ENCODE measurements around the gene TTYH2.
A peak's percentile ranks its signal among the peaks of the same experiment; 100 is the strongest.

TTYH2 gene

DNA sequence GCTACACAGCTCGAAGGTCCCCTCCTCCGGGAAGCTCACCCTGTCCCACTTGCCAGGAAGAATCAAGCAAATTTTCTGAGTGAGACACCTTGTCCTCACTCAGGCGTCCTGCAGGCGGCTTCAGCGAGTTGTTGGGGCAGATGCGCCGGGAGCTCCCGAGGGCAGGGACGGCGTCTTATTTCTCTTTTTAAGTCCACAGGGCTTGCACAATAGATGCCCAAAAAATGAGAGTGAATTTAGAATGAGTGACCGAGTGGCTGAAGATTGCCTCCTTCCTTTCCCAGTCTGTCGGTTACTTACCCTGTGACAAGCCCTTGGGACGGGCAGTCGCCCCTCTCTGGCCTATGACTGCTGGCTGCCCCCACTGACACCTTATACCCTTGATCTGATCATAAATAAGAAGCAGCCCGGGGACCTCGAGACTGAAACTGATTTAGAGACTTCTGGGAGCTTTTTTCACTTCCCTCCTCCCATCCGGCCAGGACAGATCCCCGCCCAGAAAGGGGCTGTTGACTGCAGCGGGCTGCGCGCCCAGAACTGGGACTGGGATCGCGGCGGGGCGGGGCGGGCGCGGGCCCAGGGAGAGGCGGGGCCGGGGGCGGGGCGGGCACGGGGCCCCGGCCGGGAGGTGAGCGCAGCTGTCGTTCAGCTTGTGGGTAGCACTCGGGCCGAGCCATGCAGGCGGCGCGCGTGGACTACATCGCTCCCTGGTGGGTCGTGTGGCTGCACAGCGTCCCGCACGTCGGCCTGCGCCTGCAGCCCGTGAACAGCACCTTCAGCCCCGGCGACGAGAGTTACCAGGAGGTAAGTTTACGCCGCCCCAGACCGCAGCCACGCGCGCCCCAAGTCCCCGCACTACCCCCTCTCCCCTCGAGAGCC lies at the start of gene TTYH2:
Gene TTYH2, plus strand, starts transcription at position 659 of the 879 bp plus-strand sequence. Its CDS starts 17 bp downstream, at position 676.
- Histone ChIP-seq H3K4me3 (ENCODE audit: low read depth in 1 of 2, low read length in 2 of 2) (peak within 1 kb of the TSS; percentile 75 to 79), H3K27ac (ENCODE audit: low read depth, low read length) (no peak within 1 kb of the TSS), H3K36me3 (ENCODE audit: control insufficient read depth in 1 of 2, insufficient read depth in 2 of 2, low read length in 2 of 2) (peaks cover 10 to 29% of the 10 kb centered on the region in 2 donors), H3K4me1 (ENCODE audit: control insufficient read depth in 1 of 2, insufficient read depth in 2 of 2, low read length in 2 of 2) (peaks cover 21 to 49% of the 10 kb centered on the region in 2 donors), H3K9me3 (ENCODE audit: control insufficient read depth in 1 of 2, low read length in 2 of 2) (no peaks in the 10 kb centered on the region), H3K27me3 (ENCODE audit: control insufficient read depth in 1 of 2, insufficient read depth in 2 of 2, low read length in 2 of 2) (peaks cover 5 to 13% of the 10 kb centered on the region in 2 donors), H3K9ac (ENCODE audit: low read depth in 1 of 2, low read length in 2 of 2) (peak within 1 kb of the TSS; percentile 69 to 79)

DNA sequence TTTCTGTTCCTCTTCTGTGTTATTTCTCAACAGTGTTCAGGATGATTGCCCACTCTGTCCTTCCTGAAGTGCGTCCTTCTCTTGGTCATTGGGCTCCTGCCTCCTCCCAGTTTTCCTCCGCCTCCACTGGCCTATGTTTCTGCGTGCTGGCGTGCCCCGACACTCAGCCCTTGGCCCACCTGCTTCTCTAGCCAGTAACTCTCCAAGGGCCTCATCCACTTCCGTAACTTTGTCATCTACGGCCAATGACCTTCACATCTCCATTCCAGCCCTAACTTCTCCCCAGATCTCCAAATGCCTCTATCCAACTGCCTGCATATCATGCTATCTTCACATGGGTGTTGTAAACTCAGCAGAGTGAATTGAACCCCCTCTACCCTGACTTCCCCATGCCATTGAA lies 49.5 kb upstream of the TTYH2 start:
- Histone ChIP-seq H3K36me3 (ENCODE audit: control insufficient read depth in 1 of 2, insufficient read depth in 2 of 2, low read length in 2 of 2) (no peaks in the 10 kb centered on the region), H3K4me1 (ENCODE audit: control insufficient read depth in 1 of 2, insufficient read depth in 2 of 2, low read length in 2 of 2) (peaks cover 0 to 4% of the 10 kb centered on the region in 2 donors), H3K9me3 (ENCODE audit: control insufficient read depth in 1 of 2, low read length in 2 of 2) (no peaks in the 10 kb centered on the region), H3K4me3 (ENCODE audit: low read depth in 1 of 2, low read length in 2 of 2) (no peak overlapping the region), H3K9ac (ENCODE audit: low read depth in 1 of 2, low read length in 2 of 2) (no peak overlapping the region), H3K27ac (ENCODE audit: low read depth, low read length) (no peak overlapping the region), H3K27me3 (ENCODE audit: control insufficient read depth in 1 of 2, insufficient read depth in 2 of 2, low read length in 2 of 2) (peaks cover 0 to 11% of the 10 kb centered on the region in 2 donors)

DNA sequence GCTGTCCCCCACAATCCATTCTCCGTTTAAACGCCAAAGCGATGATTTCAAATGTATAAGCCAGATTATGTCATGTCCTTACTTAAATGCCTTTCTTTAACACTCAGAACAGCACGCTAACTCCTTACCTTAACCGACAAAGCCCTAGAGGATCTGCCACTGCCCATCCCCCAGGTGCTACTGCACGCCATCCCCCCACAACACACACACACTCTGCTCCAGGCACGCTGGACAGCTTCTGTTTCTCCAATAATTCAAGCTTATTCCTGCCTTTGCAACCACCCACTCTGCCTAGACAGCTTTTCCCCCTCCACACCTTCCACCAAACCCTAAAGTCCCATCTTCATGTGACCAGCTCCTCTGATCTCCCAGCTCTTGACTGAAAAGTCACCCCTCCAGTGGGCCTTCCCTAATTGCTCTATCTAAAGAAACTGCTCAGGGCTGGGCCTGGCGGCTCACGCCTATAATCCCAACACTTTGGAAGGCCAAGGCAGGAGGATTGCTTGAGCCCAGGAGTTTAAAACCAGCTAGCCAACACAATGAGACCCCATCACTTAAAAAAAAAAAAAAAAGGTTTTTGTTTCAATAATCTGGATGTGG lies 48.8 kb upstream of the TTYH2 start:
- H3K4me3 ChIP-seq (ENCODE audit: low read depth in 1 of 2, low read length in 2 of 2) = no peak overlapping the region
- H3K36me3 ChIP-seq (ENCODE audit: control insufficient read depth in 1 of 2, insufficient read depth in 2 of 2, low read length in 2 of 2) = no peaks in the 10 kb centered on the region
- peaks cover 0 to 11% of the 10 kb centered on the region in 2 donors for H3K27me3 ChIP-seq (ENCODE audit: control insufficient read depth in 1 of 2, insufficient read depth in 2 of 2, low read length in 2 of 2)
- no peaks in the 10 kb centered on the region for H3K9me3 ChIP-seq (ENCODE audit: control insufficient read depth in 1 of 2, low read length in 2 of 2)
- no peak overlapping the region for H3K9ac ChIP-seq (ENCODE audit: low read depth in 1 of 2, low read length in 2 of 2)
- no peak overlapping the region for H3K27ac ChIP-seq (ENCODE audit: low read depth, low read length)
- H3K4me1 ChIP-seq (ENCODE audit: control insufficient read depth in 1 of 2, insufficient read depth in 2 of 2, low read length in 2 of 2) = peaks cover 0 to 4% of the 10 kb centered on the region in 2 donors

DNA sequence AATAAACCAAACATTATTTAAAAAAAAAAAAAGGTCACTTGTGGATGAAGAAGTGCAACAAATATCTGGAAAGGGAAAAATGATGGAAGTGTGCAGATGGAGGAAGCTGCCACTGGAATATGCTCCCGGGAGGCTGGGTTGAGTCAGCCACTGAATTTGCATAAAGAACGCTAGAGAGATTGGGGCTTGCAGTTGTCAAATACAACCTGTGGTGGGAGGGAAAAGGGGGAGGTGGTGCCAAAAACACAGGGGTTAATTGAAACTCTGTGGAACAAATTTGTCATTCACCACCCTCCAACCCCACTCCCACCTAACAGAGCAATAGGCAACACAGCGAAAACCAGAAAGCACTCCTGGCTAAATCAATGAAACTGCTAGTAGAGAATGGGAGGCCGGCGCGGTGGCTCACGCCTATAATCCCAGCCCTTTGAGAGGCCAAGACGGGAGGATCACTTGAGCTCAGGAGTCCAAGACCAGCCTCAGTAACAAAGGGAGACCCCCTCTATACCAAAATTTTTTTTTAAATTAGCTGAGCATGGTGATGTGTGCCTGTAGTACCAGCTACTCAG lies 47.5 kb upstream of the TTYH2 start:
- Histone ChIP-seq H3K36me3 (ENCODE audit: control insufficient read depth in 1 of 2, insufficient read depth in 2 of 2, low read length in 2 of 2) (no peaks in the 10 kb centered on the region), H3K27ac (ENCODE audit: low read depth, low read length) (no peak overlapping the region), H3K9me3 (ENCODE audit: control insufficient read depth in 1 of 2, low read length in 2 of 2) (no peaks in the 10 kb centered on the region), H3K27me3 (ENCODE audit: control insufficient read depth in 1 of 2, insufficient read depth in 2 of 2, low read length in 2 of 2) (peaks cover 0 to 12% of the 10 kb centered on the region in 2 donors), H3K4me1 (ENCODE audit: control insufficient read depth in 1 of 2, insufficient read depth in 2 of 2, low read length in 2 of 2) (peaks cover 0 to 4% of the 10 kb centered on the region in 2 donors), H3K4me3 (ENCODE audit: low read depth in 1 of 2, low read length in 2 of 2) (no peak overlapping the region), H3K9ac (ENCODE audit: low read depth in 1 of 2, low read length in 2 of 2) (no peak overlapping the region)

- peaks cover 4 to 11% of the 10 kb centered on the region in 2 donors for H3K27me3 ChIP-seq (ENCODE audit: control insufficient read depth in 1 of 2, insufficient read depth in 2 of 2, low read length in 2 of 2)
- no peak overlapping the region for H3K4me3 ChIP-seq (ENCODE audit: low read depth in 1 of 2, low read length in 2 of 2)
- H3K36me3 ChIP-seq (ENCODE audit: control insufficient read depth in 1 of 2, insufficient read depth in 2 of 2, low read length in 2 of 2) = no peaks in the 10 kb centered on the region
- no peak overlapping the region for H3K27ac ChIP-seq (ENCODE audit: low read depth, low read length)
- H3K9me3 ChIP-seq (ENCODE audit: control insufficient read depth in 1 of 2, low read length in 2 of 2) = no peaks in the 10 kb centered on the region
- H3K9ac ChIP-seq (ENCODE audit: low read depth in 1 of 2, low read length in 2 of 2) = no peak overlapping the region
- H3K4me1 ChIP-seq (ENCODE audit: control insufficient read depth in 1 of 2, insufficient read depth in 2 of 2, low read length in 2 of 2) = no peaks in the 10 kb centered on the region
Measured at GRCh38 chr17:74170924-74171323, 42.4 kb upstream of the TTYH2 start.

DNA sequence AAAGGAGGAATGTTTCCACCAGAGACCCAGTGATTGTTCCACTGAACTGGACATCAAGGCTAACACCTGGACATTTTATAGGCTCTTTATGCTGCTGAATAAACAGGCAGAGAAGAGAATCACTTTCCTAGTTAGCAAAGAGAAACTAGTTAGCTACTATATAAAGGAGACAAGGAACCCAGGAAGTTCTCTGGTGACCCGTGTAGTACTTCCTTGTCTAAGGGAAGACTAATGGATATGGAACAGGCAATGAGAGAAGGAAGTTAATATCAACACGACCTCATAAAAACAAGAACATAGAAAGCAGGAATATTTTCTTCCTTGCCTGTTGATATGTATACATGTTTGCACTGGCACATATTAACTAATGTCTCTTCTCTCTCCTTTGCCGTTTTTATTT lies 40.7 kb upstream of the TTYH2 start:
- no peaks in the 10 kb centered on the region for H3K36me3 ChIP-seq (ENCODE audit: control insufficient read depth in 1 of 2, insufficient read depth in 2 of 2, low read length in 2 of 2)
- H3K4me1 ChIP-seq (ENCODE audit: control insufficient read depth in 1 of 2, insufficient read depth in 2 of 2, low read length in 2 of 2) = no peaks in the 10 kb centered on the region
- no peak overlapping the region for H3K9ac ChIP-seq (ENCODE audit: low read depth in 1 of 2, low read length in 2 of 2)
- no peak overlapping the region for H3K27ac ChIP-seq (ENCODE audit: low read depth, low read length)
- no peak overlapping the region for H3K4me3 ChIP-seq (ENCODE audit: low read depth in 1 of 2, low read length in 2 of 2)
- peaks cover 9 to 11% of the 10 kb centered on the region in 2 donors for H3K27me3 ChIP-seq (ENCODE audit: control insufficient read depth in 1 of 2, insufficient read depth in 2 of 2, low read length in 2 of 2)
- no peaks in the 10 kb centered on the region for H3K9me3 ChIP-seq (ENCODE audit: control insufficient read depth in 1 of 2, low read length in 2 of 2)

- Histone ChIP-seq H3K9ac (ENCODE audit: low read depth in 1 of 2, low read length in 2 of 2) (no peak overlapping the region), H3K27ac (ENCODE audit: low read depth, low read length) (no peak overlapping the region), H3K4me3 (ENCODE audit: low read depth in 1 of 2, low read length in 2 of 2) (no peak overlapping the region), H3K4me1 (ENCODE audit: control insufficient read depth in 1 of 2, insufficient read depth in 2 of 2, low read length in 2 of 2) (no peaks in the 10 kb centered on the region), H3K36me3 (ENCODE audit: control insufficient read depth in 1 of 2, insufficient read depth in 2 of 2, low read length in 2 of 2) (no peaks in the 10 kb centered on the region), H3K9me3 (ENCODE audit: control insufficient read depth in 1 of 2, low read length in 2 of 2) (no peaks in the 10 kb centered on the region), H3K27me3 (ENCODE audit: control insufficient read depth in 1 of 2, insufficient read depth in 2 of 2, low read length in 2 of 2) (peaks cover 6 to 11% of the 10 kb centered on the region in 2 donors)
Measured at GRCh38 chr17:74176546-74177001, 36.8 kb upstream of the TTYH2 start.

- Histone ChIP-seq H3K27me3 (ENCODE audit: control insufficient read depth in 1 of 2, insufficient read depth in 2 of 2, low read length in 2 of 2) (peaks cover 6 to 11% of the 10 kb centered on the region in 2 donors), H3K27ac (ENCODE audit: low read depth, low read length) (no peak overlapping the region), H3K36me3 (ENCODE audit: control insufficient read depth in 1 of 2, insufficient read depth in 2 of 2, low read length in 2 of 2) (no peaks in the 10 kb centered on the region), H3K4me3 (ENCODE audit: low read depth in 1 of 2, low read length in 2 of 2) (no peak overlapping the region), H3K9ac (ENCODE audit: low read depth in 1 of 2, low read length in 2 of 2) (no peak overlapping the region), H3K4me1 (ENCODE audit: control insufficient read depth in 1 of 2, insufficient read depth in 2 of 2, low read length in 2 of 2) (no peaks in the 10 kb centered on the region), H3K9me3 (ENCODE audit: control insufficient read depth in 1 of 2, low read length in 2 of 2) (no peaks in the 10 kb centered on the region)
Measured at GRCh38 chr17:74177018-74177450, 36.3 kb upstream of the TTYH2 start.

- H3K27me3 ChIP-seq (ENCODE audit: control insufficient read depth in 1 of 2, insufficient read depth in 2 of 2, low read length in 2 of 2) = peaks cover 6 to 11% of the 10 kb centered on the region in 2 donors
Measured at GRCh38 chr17:74179576-74179975, 33.8 kb upstream of the TTYH2 start.

DNA sequence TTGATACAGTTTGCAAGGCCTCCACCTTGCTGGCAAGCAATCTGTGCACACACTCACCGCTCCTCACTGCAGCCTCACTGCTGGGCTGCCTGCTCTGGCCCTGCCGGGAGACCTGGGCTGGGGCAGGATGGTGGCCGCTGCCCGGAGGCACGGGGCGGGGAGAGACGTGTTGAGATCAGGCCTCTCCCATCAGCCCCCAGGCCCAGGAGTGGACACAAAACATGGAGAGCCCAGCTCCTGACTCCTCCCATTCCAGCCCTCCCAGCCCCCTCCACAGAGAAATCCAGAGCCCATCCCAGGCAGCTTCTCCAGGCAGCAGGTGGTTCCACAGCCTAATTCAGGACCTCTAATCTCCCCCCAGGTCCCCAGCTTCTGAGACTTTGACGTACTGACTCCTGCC lies 33.0 kb upstream of the TTYH2 start:
- no peak overlapping the region for H3K4me3 ChIP-seq (ENCODE audit: low read depth in 1 of 2, low read length in 2 of 2)
- H3K9me3 ChIP-seq (ENCODE audit: control insufficient read depth in 1 of 2, low read length in 2 of 2) = no peaks in the 10 kb centered on the region
- no peak overlapping the region for H3K9ac ChIP-seq (ENCODE audit: low read depth in 1 of 2, low read length in 2 of 2)
- H3K36me3 ChIP-seq (ENCODE audit: control insufficient read depth in 1 of 2, insufficient read depth in 2 of 2, low read length in 2 of 2) = no peaks in the 10 kb centered on the region
- no peaks in the 10 kb centered on the region for H3K4me1 ChIP-seq (ENCODE audit: control insufficient read depth in 1 of 2, insufficient read depth in 2 of 2, low read length in 2 of 2)
- no peak overlapping the region for H3K27ac ChIP-seq (ENCODE audit: low read depth, low read length)
- H3K27me3 ChIP-seq (ENCODE audit: control insufficient read depth in 1 of 2, insufficient read depth in 2 of 2, low read length in 2 of 2) = peaks cover 5 to 6% of the 10 kb centered on the region in 2 donors

More at GRCh38 chr17:74179576-74179975, 33.8 kb upstream of the TTYH2 start:
- no peaks in the 10 kb centered on the region for H3K4me1 ChIP-seq (ENCODE audit: control insufficient read depth in 1 of 2, insufficient read depth in 2 of 2, low read length in 2 of 2)
- H3K9me3 ChIP-seq (ENCODE audit: control insufficient read depth in 1 of 2, low read length in 2 of 2) = no peaks in the 10 kb centered on the region
- H3K9ac ChIP-seq (ENCODE audit: low read depth in 1 of 2, low read length in 2 of 2) = no peak overlapping the region
- no peak overlapping the region for H3K27ac ChIP-seq (ENCODE audit: low read depth, low read length)
- H3K36me3 ChIP-seq (ENCODE audit: control insufficient read depth in 1 of 2, insufficient read depth in 2 of 2, low read length in 2 of 2) = no peaks in the 10 kb centered on the region
- H3K4me3 ChIP-seq (ENCODE audit: low read depth in 1 of 2, low read length in 2 of 2) = no peak overlapping the region
